ENCODE results near the gene ERICH6B.

DNA sequence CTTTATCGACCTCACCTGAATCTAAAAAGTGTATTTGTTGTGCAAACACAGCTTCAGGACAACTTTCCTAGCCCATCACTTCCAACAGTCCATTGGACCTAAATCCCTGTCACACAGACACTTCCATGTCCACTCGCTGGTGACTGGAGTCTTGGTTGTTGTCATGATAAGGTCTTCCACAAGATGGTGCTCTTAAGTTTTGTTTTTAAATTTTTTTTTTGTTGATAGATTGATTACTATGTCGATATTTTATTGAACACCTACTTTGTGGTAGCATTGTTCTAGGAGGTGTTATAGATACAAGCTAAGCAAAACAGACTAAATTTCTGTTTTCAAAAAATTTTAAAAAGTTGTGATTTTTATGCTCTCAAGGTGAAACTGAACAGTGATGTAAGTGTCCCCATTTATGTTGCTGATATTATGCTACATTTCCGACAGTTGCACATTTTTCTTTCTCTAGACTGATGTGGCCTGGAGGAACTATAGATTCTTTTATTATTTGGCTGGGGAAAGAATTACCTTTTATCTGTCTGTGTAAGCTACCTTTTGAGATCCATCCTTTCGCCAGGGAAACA is 8.1 kb upstream of the ERICH6B start:
- TF ChIP-seq, protein P1, sequence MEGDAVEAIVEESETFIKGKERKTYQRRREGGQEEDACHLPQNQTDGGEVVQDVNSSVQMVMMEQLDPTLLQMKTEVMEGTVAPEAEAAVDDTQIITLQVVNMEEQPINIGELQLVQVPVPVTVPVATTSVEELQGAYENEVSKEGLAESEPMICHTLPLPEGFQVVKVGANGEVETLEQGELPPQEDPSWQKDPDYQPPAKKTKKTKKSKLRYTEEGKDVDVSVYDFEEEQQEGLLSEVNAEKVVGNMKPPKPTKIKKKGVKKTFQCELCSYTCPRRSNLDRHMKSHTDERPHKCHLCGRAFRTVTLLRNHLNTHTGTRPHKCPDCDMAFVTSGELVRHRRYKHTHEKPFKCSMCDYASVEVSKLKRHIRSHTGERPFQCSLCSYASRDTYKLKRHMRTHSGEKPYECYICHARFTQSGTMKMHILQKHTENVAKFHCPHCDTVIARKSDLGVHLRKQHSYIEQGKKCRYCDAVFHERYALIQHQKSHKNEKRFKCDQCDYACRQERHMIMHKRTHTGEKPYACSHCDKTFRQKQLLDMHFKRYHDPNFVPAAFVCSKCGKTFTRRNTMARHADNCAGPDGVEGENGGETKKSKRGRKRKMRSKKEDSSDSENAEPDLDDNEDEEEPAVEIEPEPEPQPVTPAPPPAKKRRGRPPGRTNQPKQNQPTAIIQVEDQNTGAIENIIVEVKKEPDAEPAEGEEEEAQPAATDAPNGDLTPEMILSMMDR (IDR thresholded peaks at IDR 0.05): peak in 2 of 4 experiments; percentile 24
- TF ChIP-seq POLR2A (IDR thresholded peaks at IDR 0.05) (no peak), POLR2AphosphoS5 (IDR thresholded peaks at IDR 0.05) (no peak), EP300 (IDR thresholded peaks at IDR 0.05) (no peak)

Measured in gastroesophageal sphincter (tissue), 3 donors.